Small intestine (tissue), 16 donors: ENCODE data around the gene HEXA. TPM values are rescaled to one million over a fixed set of nuclear protein-coding genes. Genes with fewer than 3 reads are reported as not detected.
"Not testable (repeated sequence)": the region's sequence is repeated elsewhere in the genome, so short reads cannot be mapped to it uniquely, and the experiment has no call there.

Experiments
- DNase-seq, 2 donors: peaks; one replicate each; pipeline versions ENCODE4 v3.0.0 to v3.0.0-alpha.2; 2013
- FAIRE-seq: peaks from 2 replicates; lab custom pipeline; 2012; peaks lifted over from hg19 to GRCh38; lab: Jason Lieb, UNC
- H3K27ac ChIP-seq, 3 donors: one replicate each; pipeline ENCODE4 v1.5.1; 2013; ENCODE audit warnings: low read length in 2 of 3, mild to moderate bottlenecking in 2 of 3, control low read depth in 1 of 3, inconsistent platforms in 1 of 3, low read depth in 1 of 3, moderate library complexity in 1 of 3
- H3K27me3 ChIP-seq, 3 donors: one replicate each; pipeline ENCODE4 v1.6.1; 2013; ENCODE audit warnings: low read length in 3 of 3, inconsistent platforms in 1 of 3; ENCODE audit not compliant: control insufficient read depth in 3 of 3, insufficient read depth in 3 of 3
- H3K36me3 ChIP-seq, 3 donors: one replicate each; pipeline ENCODE4 v1.6.1; 2013; ENCODE audit warnings: low read length in 3 of 3, inconsistent platforms in 1 of 3, low read depth in 1 of 3, mild to moderate bottlenecking in 1 of 3, moderate library complexity in 1 of 3; ENCODE audit not compliant: control insufficient read depth in 3 of 3, insufficient read depth in 2 of 3
- H3K4me1 ChIP-seq, 3 donors: one replicate each; pipeline ENCODE4 v1.6.1; 2013; ENCODE audit warnings: low read length in 2 of 3, inconsistent platforms in 1 of 3, low read depth in 1 of 3, mild to moderate bottlenecking in 1 of 3, moderate library complexity in 1 of 3; ENCODE audit not compliant: control insufficient read depth in 3 of 3, insufficient read depth in 2 of 3
- H3K4me3 ChIP-seq, 3 donors: one replicate each; pipeline ENCODE4 v1.5.1; 2013; ENCODE audit warnings: low read length in 3 of 3, control low read depth in 1 of 3, inconsistent platforms in 1 of 3, low read depth in 1 of 3, mild to moderate bottlenecking in 1 of 3, moderate library complexity in 1 of 3
- H3K9me3 ChIP-seq, 2 donors: one replicate each; pipeline ENCODE4 v1.6.1; 2013; ENCODE audit warnings: low read depth in 1 of 2, low read length in 1 of 2; ENCODE audit not compliant: control insufficient read depth in 2 of 2, insufficient read depth in 1 of 2
- WGBS, 3 donors: extraction: QIAGEN DNeasy Blood & Tissue Kit; methylation state at CpG; one replicate each; pipeline ENCODE4 v1.1.7; 2013; 5-methylcytosine and 5-hydroxymethylcytosine counted together
- long read RNA-seq, 10 donors: transcript quantifications; one replicate each; lab custom pipeline, GENCODE V29; 2026
- polyA plus RNA-seq, 4 donors: library from polyadenylated mRNA; stranded (reverse) in 3 of 4; unstranded in 1 of 4; fragments of 200-250 nt in 3 of 4; fragments of 120-200 nt in 1 of 4; gene quantifications; one replicate each; pipeline versions ENCODE4 v1.2.1 to v1.2.3, GENCODE V29; 2013
- donor health status: healthy with polysubstance abuse.
- donor health status: control.
- donor health status: control.
- donor health status: Bipolar disorder and iron deficiency.
- donor health status: healthy.

Gene HEXA
- polyA plus RNA-seq, result 100 to 1,000 TPM in 2 of 4 donors, 10 to 100 TPM in 2; 39.7 to 255 (median 83.4) TPM
- long read RNA-seq, donor 1, result 0 reads
- long read RNA-seq, donor 2, full-length matches to known transcripts, result 11 of 20 reads
- long read RNA-seq, donor 2, partial matches to known transcripts, result 9 of 20 reads
- long read RNA-seq, donor 2, other reads (novel, unspliced or antisense), result 0 of 20 reads
- long read RNA-seq, donor 3, full-length matches to known transcripts, result 21 of 40 reads
- long read RNA-seq, donor 3, partial matches to known transcripts, result 19 of 40 reads
- long read RNA-seq, donor 3, other reads (novel, unspliced or antisense), result 0 of 40 reads
- long read RNA-seq, donor 4, full-length matches to known transcripts, result 1 of 1 reads
- long read RNA-seq, donor 4, partial matches to known transcripts, result 0 of 1 reads
- long read RNA-seq, donor 4, other reads (novel, unspliced or antisense), result 0 of 1 reads
- long read RNA-seq, donor 5, full-length matches to known transcripts, result 9 of 9 reads
- long read RNA-seq, donor 5, partial matches to known transcripts, result 0 of 9 reads
- long read RNA-seq, donor 5, other reads (novel, unspliced or antisense), result 0 of 9 reads
- long read RNA-seq, donor 6, full-length matches to known transcripts, result 37 of 50 reads
- long read RNA-seq, donor 6, partial matches to known transcripts, result 13 of 50 reads
- long read RNA-seq, donor 6, other reads (novel, unspliced or antisense), result 0 of 50 reads
- long read RNA-seq, donor 7, full-length matches to known transcripts, result 9 of 9 reads
- long read RNA-seq, donor 7, partial matches to known transcripts, result 0 of 9 reads
- long read RNA-seq, donor 7, other reads (novel, unspliced or antisense), result 0 of 9 reads
- long read RNA-seq, donor 8, full-length matches to known transcripts, result 2 of 2 reads
- long read RNA-seq, donor 8, partial matches to known transcripts, result 0 of 2 reads
- long read RNA-seq, donor 8, other reads (novel, unspliced or antisense), result 0 of 2 reads
- long read RNA-seq, donor 9, full-length matches to known transcripts, result 6 of 6 reads
- long read RNA-seq, donor 9, partial matches to known transcripts, result 0 of 6 reads
- long read RNA-seq, donor 9, other reads (novel, unspliced or antisense), result 0 of 6 reads
- long read RNA-seq, donor 10, full-length matches to known transcripts, result 33 of 50 reads
- long read RNA-seq, donor 10, partial matches to known transcripts, result 17 of 50 reads
- long read RNA-seq, donor 10, other reads (novel, unspliced or antisense), result 0 of 50 reads

- Histone ChIP-seq H3K27ac (peak within 1 kb of the TSS; percentile 92 to 96 (median 93)), H3K36me3 (peaks cover 0 to 3% (median 2%) of the 10 kb centered on the region in 3 donors), H3K4me3 (peak within 1 kb of the TSS; percentile 41 to 80 (median 77)), H3K9me3 (no peaks in the 10 kb centered on the region), H3K4me1 (peaks cover 0 to 4% (median 0%) of the 10 kb centered on the region in 3 donors), H3K27me3 (peaks cover 0 to 7% (median 0%) of the 10 kb centered on the region in 3 donors)
- DNase-seq (peak; percentile 89 to 99), FAIRE-seq (no peak)
- WGBS, 3 donors, result 0% methylated on average over 42 to 50 of the region's 50 CpGs
Observed at GRCh38 chr15:72375846-72376581, at the start of gene HEXA. TSS of gene HEXA (minus strand) at chr15:72376014. CDS start at chr15:72375972, 42 bp downstream.

GRCh38 chr15:72423256-72423655, 47.4 kb upstream of the HEXA start:
- FAIRE-seq (no peak), DNase-seq (no peak)
- H3K4me1 ChIP-seq, result no peaks in the 10 kb centered on the region
- H3K27ac ChIP-seq, result no peak overlapping the region
- H3K27me3 ChIP-seq, result peaks cover 0 to 3% (median 0%) of the 10 kb centered on the region in 3 donors
- WGBS, 3 donors, result 60 to 72% (median 61%) methylated on average over 2 of the region's 2 CpGs
- H3K36me3 ChIP-seq, result no peaks in the 10 kb centered on the region
- no peak overlapping the region for H3K4me3 ChIP-seq
- H3K9me3 ChIP-seq, result peaks cover 0 to 4% of the 10 kb centered on the region in 2 donors

- WGBS, 3 donors, result 41 to 76% (median 54%) methylated on average over 1 of the region's 1 CpG
- H3K27me3 ChIP-seq, result peaks cover 0 to 3% (median 0%) of the 10 kb centered on the region in 3 donors
- no peak overlapping the region for H3K27ac ChIP-seq
- peaks cover 0 to under 1% of the 10 kb centered on the region in 2 donors for H3K9me3 ChIP-seq
- no peak for FAIRE-seq
- no peaks in the 10 kb centered on the region for H3K4me1 ChIP-seq
- H3K36me3 ChIP-seq, result no peaks in the 10 kb centered on the region
- DNase-seq, result no peak
- no peak overlapping the region for H3K4me3 ChIP-seq
Observed at GRCh38 chr15:72421484-72421883, 45.7 kb upstream of the HEXA start.

- Histone ChIP-seq H3K36me3 (no peaks in the 10 kb centered on the region), H3K27me3 (peaks cover 0 to 3% (median 0%) of the 10 kb centered on the region in 3 donors), H3K4me3 (no peak overlapping the region), H3K27ac (no peak overlapping the region), H3K9me3 (no peaks in the 10 kb centered on the region), H3K4me1 (no peaks in the 10 kb centered on the region)
- DNase-seq (no peak), FAIRE-seq (no peak)
- 62 to 72% (median 66%) methylated on average over 2 of the region's 2 CpGs for WGBS, 3 donors
Observed at GRCh38 chr15:72420576-72420975, 44.8 kb upstream of the HEXA start.

GRCh38 chr15:72419768-72420167, 44.0 kb upstream of the HEXA start:
- 81 to 90% (median 88%) methylated on average over 3 of the region's 3 CpGs for WGBS, 3 donors
- FAIRE-seq, H3K27me3 ChIP-seq, H3K27ac ChIP-seq, H3K4me1 ChIP-seq, H3K36me3 ChIP-seq, DNase-seq, H3K9me3 ChIP-seq, H3K4me3 ChIP-seq: not testable (repeated sequence)

- Histone ChIP-seq H3K4me1 (no peaks in the 10 kb centered on the region), H3K4me3 (no peak overlapping the region), H3K27ac (no peak overlapping the region), H3K36me3 (no peaks in the 10 kb centered on the region), H3K9me3 (no peaks in the 10 kb centered on the region), H3K27me3 (peaks cover 0 to 2% (median 0%) of the 10 kb centered on the region in 3 donors)
- WGBS, 3 donors, result 68 to 77% (median 69%) methylated on average over 2 of the region's 2 CpGs
- no peak for DNase-seq
- no peak for FAIRE-seq
Observed at GRCh38 chr15:72415304-72415703, 39.5 kb upstream of the HEXA start.

- FAIRE-seq, H3K9me3 ChIP-seq, DNase-seq, H3K4me3 ChIP-seq, H3K27me3 ChIP-seq, H3K4me1 ChIP-seq, H3K27ac ChIP-seq, H3K36me3 ChIP-seq: not testable (repeated sequence)
- whole genome bisulfite sequencing, 3 donors, result 85 to 91% (median 89%) methylated on average over 3 of the region's 3 CpGs
Observed at GRCh38 chr15:72413337-72413736, 37.5 kb upstream of the HEXA start.
